Activated CD8-positive, alpha-beta memory T cell treated with anti-CD3 and anti-CD28 coated beads for 24 hours (primary cell): ENCODE results near the gene BCAR1.
"Not testable (repeated sequence)": the region's sequence is repeated elsewhere in the genome, so short reads cannot be mapped to it uniquely, and the experiment has no call there.

Experiments used
- DNase-seq: peaks from one replicate; pipeline ENCODE4 v3.0.0-alpha.2; 2020

BCAR1 gene

DNA sequence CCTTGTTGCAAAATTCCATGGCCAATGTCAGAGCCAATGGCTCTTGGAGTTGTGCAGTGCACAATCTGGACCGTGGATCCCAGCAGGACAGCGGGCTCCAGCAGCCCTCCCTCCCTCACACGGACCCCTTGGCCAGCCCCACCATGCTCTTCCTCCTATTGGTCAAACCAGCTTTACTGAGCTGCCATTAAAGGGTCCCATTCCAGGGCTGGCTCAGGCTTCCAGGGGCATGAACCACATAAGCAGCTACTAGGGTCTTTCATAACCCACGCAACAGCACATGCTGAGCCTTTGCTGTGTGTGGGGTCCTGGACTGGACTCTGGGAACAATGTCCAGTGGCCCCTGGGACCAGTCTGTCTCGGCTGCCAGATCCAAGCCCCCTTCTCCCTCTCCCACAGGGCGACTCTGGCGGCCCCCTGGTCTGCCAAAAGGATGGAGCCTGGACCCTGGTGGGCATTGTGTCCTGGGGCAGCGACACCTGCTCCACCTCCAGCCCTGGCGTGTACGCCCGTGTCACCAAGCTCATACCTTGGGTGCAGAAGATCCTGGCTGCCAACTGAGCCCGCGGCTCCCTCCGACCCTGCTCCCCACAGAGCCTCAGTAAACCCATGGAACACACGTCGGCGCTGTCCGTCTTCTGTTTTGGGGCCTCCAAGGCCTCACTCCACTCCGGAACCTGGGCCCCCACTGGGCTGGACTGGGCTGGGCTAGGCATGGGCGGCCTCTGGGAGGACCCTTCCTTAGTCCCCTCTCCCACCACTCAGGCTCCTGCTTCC is 26.9 kb downstream of the BCAR1 start:
- no peak for DNase-seq

DNA sequence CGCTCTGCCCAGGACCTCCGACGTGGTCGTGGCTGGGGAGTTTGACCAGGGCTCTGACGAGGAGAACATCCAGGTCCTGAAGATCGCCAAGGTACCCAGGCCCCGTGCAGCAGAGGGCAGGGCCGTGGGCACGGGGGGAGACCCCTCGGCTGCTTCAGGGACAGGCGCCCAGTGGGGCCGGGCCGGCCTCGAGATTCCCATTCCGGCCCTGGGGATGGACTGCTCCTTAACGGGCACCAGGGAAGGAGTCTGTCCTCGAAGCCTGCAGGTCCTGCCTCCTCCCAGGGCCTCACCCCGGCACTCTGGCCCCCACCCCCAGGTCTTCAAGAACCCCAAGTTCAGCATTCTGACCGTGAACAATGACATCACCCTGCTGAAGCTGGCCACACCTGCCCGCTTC is 28.3 kb downstream of the BCAR1 start:
- not testable (repeated sequence) for DNase-seq

DNA sequence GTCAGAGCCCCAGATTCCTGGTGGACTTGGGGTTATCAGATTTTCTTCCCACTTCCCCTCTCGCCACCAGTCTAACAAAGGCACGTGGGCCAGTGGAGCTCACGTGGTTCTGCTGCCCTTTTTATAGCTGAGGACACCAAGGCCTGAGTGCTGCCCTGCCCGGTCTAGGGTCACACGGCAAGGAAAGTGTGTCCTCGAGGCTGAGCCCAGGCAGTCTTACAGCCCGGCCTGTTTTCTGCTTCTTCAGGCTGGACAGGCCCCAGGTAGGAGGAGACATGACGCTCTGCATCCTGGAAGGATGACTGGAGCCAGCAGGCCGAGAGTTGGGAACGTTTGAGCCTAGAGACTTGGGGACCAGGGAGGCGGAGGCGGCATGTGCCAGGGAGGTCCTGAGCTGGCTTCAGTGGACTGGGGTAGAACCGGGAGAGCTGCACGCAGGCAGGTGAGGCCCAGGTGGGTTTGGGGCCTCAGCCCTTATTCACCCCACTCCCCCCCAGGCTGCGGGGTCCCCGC is 29.1 kb downstream of the BCAR1 start:
- no peak for DNase-seq

- no peak for DNase-seq
Measured at GRCh38 chr16:75219838-75220237, 31.6 kb downstream of the BCAR1 start.

- no peak for DNase-seq
Measured at GRCh38 chr16:75219088-75219487, 32.3 kb downstream of the BCAR1 start.

DNA sequence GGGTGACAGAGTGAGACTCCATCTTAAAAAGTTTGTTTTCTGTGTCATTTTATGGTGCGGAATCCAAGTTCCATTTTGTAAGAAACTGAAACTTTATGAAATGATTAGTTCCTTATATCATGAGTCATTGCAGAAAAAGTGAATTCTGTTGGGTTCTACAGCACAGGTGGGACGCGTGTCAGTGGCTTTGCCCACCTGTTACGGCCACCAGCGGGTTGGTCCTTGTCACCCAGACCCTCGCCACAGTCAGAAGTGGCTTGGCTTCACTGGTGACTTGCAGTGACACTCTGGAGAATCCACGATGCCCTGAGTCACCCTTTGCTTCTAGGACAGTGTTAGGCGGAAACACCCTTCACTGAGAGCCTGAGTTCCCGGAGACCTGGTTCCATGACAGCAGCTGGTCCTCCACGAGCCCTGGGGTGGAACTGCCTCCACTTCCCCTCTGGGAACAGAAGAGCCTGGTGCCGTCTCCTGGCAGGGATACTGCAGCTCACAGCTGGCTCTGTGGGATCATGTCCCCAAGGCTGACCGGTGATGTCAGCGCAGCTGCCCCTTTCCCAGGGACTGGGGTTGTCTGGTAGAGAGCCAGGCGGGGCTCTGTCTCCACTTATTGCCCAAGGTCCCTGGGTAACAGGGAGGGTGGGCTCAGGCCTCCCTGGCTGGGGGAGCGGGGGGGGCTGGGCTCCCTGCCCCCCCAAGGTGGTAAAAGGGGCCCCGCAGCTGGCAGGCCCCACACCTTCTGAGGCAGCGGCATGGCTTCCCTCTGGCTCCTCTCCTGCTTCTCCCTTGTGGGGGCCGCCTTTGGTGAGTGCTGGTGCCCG is 33.0 kb downstream of the BCAR1 start, which contains the start of gene CTRB1:
CTRB1 (plus strand) TSS at position 733 of the 821 bp plus-strand sequence; CDS start at position 753, 20 bp downstream.
- DNase-seq = no peak

DNA sequence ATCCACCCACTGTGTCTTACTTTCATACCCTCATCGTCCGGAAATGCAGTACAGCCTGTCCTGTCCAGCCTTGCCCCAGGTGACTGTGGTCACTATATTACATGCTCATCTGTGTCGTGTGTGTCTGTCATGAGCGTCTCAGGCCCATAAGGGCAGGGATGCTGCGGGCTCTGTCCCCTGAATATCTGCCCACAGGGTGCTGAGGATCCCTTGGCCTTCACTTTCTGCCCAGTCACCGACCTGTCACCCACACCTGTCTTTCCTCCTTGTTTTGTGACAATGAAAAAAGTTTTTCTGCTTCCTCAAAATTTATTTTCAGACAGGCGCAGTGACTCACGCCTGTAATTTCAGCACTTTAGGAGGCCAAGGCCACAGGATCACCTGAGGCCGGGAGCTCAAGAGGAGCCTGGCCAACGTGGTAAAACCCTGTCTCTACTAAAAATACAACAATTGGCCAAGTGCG is 34.0 kb downstream of the BCAR1 start:
- no peak for DNase-seq

GRCh38 chr16:75216576-75216975 is 34.8 kb downstream of the BCAR1 start:
- no peak for DNase-seq

DNA sequence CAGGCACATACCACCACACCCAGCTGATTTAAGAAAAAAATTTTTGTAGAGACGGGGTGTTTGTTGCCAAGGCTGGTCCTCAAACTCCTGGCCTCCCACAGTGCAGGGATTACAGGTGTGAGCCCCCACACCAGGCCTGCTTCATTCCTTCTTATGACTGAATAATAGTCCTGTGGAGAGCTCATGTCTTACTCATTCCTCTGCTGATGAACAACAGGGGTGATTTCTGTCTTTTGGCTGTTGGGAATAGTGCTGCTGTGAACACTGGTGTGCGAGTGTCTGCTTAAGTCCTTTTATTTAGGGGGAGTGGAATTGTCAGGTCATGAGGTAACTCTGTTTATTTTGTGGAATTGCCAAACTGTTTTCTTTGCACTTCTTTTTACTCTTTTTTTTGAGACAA is 35.3 kb downstream of the BCAR1 start:
- DNase-seq = no peak

DNA sequence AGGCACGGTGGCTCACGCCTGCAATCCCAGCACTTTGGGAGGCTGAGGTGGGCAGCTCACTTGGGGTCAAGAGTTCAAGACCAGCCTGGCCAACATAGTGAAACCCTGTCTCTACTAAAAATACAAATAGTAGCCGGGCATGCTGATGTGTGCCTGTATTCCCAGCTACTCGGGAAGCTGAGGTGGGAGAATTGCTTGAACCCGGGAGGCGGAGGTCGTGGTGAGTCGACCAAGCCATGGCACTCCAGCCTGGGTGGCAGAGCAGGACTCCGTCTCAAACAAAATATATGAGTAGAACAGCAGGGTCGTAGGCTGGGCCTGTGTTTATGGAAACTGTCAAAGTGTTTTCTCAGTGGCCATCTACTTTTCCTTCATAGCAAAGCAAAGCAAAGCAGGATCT is 40.1 kb downstream of the BCAR1 start:
- DNase-seq = not testable (repeated sequence)

DNA sequence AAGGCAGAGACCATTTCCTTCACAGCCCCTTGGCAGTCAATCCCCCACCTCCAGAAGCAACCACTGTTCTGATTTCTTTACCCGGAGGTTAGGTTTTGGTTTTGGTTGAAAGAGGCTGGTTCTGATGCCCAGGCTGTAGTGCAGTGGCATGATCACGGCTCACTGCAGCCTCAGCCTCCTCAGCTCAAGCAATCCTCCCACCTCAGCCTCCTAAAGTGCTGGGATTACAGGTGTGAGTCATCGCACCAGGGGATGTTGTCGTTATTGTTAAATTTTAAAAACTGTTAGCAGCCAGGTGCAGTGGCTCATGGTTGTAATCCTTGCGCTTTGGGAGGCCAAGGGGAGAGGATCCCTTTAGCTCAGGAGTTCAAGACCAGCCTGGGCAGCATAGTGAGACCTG is 41.5 kb downstream of the BCAR1 start:
- no peak for DNase-seq

DNA sequence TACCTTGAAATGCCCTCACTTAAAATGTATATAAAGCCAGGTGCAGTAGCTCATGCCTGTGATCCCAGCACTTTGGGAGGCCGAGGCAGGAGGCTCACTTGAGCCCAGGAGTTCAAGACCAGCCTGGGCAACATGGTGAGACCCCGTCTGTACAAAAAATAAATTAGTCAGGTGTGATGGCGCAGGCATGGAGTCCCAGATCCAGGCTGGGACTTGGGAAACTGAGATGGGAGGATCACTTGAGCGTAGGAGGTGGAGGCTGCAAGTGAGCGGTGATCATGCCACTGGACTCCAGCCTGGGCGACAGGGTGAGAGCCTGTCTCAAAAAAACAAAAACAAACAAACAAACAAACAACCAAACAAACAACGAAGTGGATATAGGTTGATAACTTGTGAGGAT is 41.9 kb downstream of the BCAR1 start:
- not testable (repeated sequence) for DNase-seq

DNA sequence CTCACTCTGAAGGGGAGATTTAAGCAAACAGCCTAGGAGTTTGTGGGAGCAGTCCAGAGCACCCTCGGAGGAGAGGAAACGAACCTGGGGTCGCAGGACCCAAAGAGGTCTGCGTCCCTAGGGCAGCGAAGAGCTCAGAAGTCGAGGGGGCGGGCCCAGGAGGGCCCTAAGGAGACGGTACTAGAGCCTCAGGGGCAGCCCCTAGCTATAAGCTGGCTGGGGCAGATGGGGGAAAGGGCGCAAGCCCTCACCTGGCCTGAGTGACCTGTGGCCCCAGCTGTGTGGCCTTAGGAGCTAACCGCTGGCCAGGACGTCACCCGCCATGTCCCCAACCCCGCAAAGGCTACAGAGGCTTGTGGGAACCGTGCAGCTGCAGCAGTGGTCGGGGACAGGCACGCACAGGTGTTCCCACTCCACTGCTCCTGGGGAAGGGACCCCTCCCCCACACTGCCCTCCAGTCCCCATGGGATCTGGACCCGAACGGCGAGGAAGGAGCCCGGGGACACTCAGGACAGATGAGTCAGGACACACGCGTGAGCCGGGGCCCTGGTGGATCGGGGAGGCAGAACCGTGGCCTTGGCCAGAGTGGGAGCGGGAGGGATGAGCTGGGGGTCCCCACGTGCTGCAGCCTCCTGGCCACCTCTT is 42.4 kb downstream of the BCAR1 start:
- DNase-seq = no peak

DNA sequence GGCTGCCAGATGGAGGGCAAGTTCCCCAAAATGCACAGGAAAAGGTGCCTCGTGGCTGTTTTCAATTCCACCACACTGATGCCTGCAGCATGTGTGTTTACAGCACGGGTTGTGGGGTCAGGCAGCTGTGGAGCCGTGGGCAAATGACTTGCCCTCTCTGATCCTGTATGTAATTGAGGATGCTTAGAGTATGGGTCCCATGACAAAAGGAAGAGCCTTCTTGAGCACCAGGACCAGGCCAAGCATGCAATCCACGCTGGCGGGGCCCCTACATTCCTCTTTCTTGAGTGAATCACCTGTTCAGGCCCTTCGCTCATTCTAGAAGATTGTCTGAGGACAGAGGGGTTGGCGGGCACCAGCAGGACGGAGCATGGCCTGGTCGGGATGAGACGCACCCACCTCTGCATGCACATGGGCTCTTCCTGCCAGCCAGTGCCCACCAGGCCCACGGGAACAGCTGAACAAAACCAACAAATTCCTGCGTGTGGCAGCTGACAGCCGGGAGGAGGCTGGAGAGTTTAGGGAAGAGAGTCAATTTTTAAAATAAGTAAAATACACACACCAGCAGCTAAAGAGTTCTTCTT is 43.1 kb downstream of the BCAR1 start:
- DNase-seq = no peak

DNA sequence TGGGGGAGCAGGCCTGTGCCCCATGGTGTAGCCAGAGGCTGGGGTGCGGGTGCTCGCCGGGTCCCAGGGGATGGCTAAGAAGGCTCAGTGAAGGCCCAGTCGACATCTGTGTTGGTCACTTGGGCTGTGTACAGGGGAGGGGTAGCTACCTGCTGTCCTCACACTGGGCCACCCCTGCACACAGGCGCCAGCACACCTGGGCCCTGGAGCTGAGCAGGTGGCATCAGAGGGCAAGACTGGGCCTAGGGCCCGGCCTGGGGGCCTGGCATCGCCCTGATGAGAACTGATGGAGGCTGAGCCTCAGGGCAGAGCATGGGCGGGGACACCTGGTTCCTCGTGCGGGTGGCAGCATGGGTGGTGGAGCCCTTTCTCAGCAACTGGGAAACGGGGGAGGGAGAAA is 43.6 kb downstream of the BCAR1 start:
- no peak for DNase-seq

DNA sequence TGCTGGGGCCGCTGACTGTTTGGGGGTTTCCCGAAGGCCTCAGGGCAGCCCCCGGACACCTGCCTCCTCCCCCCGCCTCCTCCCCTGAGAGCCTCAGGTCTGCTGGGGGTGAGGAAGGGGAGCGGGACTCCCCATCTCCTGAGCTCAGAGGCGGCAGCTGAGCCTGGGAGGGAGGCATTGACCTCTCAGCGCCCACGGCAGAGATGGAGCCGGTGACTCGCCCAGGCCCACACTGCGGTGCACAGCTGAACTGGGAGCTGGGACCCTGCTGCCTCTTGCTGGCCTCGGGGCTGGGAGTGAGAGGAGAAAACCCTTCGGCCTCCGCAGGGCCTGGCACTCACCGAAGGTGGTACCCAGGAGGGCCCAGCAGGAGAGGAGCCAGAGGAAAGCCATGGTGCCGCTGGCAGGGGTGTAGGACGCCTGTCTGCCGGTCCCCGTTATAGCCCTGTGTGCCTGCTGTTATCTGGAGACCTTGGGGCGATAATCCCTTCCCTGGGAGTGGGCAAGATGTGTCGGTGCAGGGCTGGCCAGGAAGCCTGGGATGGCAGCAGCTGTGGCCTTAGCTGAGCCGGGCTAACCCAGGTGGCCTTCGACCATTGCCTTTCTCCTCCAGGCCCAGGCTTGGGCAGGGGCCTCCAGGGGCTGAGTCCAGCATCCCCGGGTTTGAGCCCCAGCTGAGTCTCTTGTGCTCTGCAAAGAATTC is 44.5 kb downstream of the BCAR1 start, which contains the start of gene CTRB2:
CTRB2 (minus strand) TSS at position 413 of the 703 bp plus-strand sequence; CDS start at position 393, 20 bp downstream.
- DNase-seq = no peak

- not testable (repeated sequence) for DNase-seq
Measured at GRCh38 chr16:75205961-75206748, 45.3 kb downstream of the BCAR1 start.

DNA sequence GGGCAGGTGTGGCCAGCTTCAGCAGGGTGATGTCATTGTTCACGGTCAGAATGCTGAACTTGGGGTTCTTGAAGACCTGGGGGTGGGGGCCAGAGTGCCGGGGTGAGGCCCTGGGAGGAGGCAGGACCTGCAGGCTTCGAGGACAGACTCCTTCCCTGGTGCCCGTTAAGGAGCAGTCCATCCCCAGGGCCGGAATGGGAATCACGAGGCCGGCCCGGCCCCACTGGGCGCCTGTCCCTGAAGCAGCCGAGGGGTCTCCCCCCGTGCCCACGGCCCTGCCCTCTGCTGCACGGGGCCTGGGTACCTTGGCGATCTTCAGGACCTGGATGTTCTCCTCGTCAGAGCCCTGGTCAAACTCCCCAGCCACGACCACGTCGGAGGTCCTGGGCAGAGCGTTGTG is 46.0 kb downstream of the BCAR1 start:
- DNase-seq = not testable (repeated sequence)

DNA sequence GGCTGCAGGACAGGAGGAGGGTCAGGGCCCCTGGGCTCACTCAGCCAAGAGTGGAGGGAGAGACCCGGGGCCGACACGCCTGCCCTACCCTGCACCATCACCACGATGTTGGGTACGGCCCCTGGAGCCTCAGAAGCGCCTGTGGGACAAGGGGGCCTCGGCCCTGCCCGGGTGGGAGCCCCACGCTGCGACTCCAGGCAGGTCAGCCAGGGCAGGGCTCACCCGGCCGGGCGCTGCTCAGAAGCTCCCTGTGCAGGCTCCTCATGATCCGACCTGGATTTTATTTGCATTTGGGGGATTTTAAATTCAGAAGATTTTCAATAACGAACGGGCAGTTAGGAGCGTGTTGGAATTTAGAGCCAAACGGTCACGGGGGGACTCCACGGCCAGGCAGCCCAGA is 46.5 kb downstream of the BCAR1 start:
- DNase-seq = not testable (repeated sequence)

- DNase-seq = no peak
Measured at GRCh38 chr16:75204410-75204758, 47.0 kb downstream of the BCAR1 start.
